Measurements from ENCODE around the gene EFHC1. TPM values are rescaled to one million over a fixed set of nuclear protein-coding genes. Genes with fewer than 3 reads are reported as not detected.
A peak's percentile ranks its signal among the peaks of the same experiment; 100 is the strongest.

The EFHC1 gene
- total RNA-seq, 1 donor from 2014 or later, result 59.8 TPM

DNA sequence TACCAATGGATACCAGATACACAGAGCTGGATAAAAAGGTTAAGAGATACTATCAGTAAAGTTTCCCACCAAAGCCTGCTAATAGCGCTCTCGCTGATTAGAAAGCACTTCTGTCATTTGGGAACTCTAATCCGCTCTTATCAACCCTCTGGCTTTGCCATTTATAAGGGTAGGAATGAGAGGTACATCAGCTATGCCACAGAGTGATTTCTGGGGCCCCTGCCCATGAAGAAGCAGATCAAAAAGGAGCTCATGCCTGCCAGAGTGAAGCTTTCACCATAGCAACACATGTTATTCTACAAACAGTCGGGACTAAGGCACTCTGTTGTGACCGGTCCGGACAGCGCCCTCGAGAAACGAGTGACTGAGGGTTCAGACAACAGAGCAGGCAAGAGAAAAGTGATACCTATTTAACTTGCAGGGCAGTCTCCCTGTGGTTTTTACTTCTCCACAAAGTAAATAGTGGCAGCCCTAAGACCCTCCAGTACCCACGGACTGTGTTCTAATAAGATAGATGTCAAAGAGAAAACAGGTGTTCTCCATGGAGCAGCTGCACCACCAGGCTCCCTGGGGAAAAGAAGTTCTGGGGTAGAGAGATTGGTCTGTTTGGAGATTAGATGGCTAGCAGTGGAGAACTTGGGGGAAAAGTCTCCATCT lies 151.1 kb downstream of the EFHC1 start:
- peak overlapping the region; percentile 76 for H3K4me3 Mint-ChIP-seq
- DNase-seq (ENCODE audit: low spot score), result no peak
- H3K27ac Mint-ChIP-seq, result peak overlapping the region; percentile 97
- H3F3A ChIP-seq (ENCODE audit: low read depth), result peaks cover 12% of the 10 kb centered on the region
- peaks cover 12% of the 10 kb centered on the region for H4K20me1 ChIP-seq (ENCODE audit: low read depth)
- no peaks in the 10 kb centered on the region for H3K36me3 ChIP-seq
- H3K4me1 Mint-ChIP-seq, result peaks cover 79% of the 10 kb centered on the region
- no peak overlapping the region for H3K4me3 ChIP-seq
- no peak overlapping the region for H3K9ac ChIP-seq
- peaks cover 47% of the 10 kb centered on the region for H3K4me1 ChIP-seq
- H3K27ac ChIP-seq, result no peak overlapping the region
- H3K9me3 ChIP-seq (ENCODE audit: low read depth), result no peaks in the 10 kb centered on the region
- peaks cover 91% of the 10 kb centered on the region for H3K79me2 ChIP-seq (ENCODE audit: low read depth)
- H3K27me3 ChIP-seq, result no peaks in the 10 kb centered on the region
- H3K36me3 Mint-ChIP-seq, result peaks cover 8% of the 10 kb centered on the region
- no peak overlapping the region for H3K4me2 ChIP-seq
- peaks cover 8% of the 10 kb centered on the region for H3K27me3 Mint-ChIP-seq (ENCODE audit: insufficient read depth, low read depth)
- no peaks in the 10 kb centered on the region for H3K9me3 Mint-ChIP-seq
- TF ChIP-seq, protein P1, sequence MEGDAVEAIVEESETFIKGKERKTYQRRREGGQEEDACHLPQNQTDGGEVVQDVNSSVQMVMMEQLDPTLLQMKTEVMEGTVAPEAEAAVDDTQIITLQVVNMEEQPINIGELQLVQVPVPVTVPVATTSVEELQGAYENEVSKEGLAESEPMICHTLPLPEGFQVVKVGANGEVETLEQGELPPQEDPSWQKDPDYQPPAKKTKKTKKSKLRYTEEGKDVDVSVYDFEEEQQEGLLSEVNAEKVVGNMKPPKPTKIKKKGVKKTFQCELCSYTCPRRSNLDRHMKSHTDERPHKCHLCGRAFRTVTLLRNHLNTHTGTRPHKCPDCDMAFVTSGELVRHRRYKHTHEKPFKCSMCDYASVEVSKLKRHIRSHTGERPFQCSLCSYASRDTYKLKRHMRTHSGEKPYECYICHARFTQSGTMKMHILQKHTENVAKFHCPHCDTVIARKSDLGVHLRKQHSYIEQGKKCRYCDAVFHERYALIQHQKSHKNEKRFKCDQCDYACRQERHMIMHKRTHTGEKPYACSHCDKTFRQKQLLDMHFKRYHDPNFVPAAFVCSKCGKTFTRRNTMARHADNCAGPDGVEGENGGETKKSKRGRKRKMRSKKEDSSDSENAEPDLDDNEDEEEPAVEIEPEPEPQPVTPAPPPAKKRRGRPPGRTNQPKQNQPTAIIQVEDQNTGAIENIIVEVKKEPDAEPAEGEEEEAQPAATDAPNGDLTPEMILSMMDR (IDR thresholded peaks at IDR 0.05), result no peak
- TF ChIP-seq EZH2phosphoT487 (IDR thresholded peaks at IDR 0.05) (no peak), EZH2 (IDR thresholded peaks at IDR 0.05) (no peak)
- no peak overlapping the region for H2AFZ ChIP-seq (replicated peaks)

DNA sequence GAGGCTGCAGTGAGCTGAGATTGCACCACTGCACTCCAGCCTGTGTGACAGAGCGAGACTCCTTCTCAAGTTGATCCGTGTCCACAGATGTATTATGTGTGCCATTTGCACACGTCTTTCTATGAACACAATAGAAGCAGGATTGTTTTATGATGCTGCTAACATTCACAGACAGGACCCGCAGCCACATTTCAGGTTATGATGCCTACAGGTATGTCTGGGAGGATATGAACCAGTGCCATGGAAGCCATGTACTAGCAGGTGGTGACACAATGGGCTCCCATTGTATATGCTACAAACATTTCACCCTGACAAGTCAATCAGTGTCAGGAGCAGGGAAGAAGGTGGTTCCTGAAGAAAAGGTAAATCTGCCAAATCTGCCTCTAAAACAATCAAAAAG lies 152.4 kb downstream of the EFHC1 start:
- Histone ChIP-seq H3K4me3 (no peak overlapping the region), H3K27ac (no peak overlapping the region)
- no peak overlapping the region for H3K4me3 Mint-ChIP-seq

DNA sequence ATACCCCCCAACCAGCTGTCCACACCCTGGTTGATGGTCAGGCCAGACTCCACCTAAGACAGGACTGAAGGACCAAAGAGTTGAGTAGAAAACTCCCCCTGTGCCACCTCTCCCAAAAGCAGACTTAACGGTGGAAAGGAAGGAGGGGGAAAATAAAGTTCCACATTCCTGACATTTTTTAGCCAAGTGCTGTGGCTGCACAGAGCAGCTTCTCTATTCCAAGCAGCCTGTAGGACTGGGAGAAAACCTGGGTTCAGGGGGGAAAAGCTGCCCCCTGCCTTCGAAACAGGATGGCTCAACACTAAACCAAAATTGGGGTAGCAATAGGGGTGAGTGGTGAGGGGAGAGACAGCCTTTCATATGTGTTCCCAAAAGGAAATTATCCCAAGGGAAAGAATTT lies 153.2 kb downstream of the EFHC1 start:
- H3K36me3 ChIP-seq, result no peaks in the 10 kb centered on the region
- H3K9me3 ChIP-seq (ENCODE audit: low read depth), result no peaks in the 10 kb centered on the region
- peaks cover 22% of the 10 kb centered on the region for H3F3A ChIP-seq (ENCODE audit: low read depth)
- H3K4me2 ChIP-seq, result peak overlapping the region; percentile 71
- peak overlapping the region; percentile 33 for H3K27ac ChIP-seq
- H3K4me1 ChIP-seq, result peaks cover 47% of the 10 kb centered on the region
- no peak overlapping the region for H2AFZ ChIP-seq (replicated peaks)
- H3K27me3 ChIP-seq, result no peaks in the 10 kb centered on the region
- peaks cover 83% of the 10 kb centered on the region for H3K4me1 Mint-ChIP-seq
- peaks cover 78% of the 10 kb centered on the region for H3K79me2 ChIP-seq (ENCODE audit: low read depth)
- H3K27me3 Mint-ChIP-seq (ENCODE audit: insufficient read depth, low read depth), result peaks cover 11% of the 10 kb centered on the region
- H3K9ac ChIP-seq, result no peak overlapping the region
- peak overlapping the region; percentile 84 for H3K4me3 Mint-ChIP-seq
- H3K27ac Mint-ChIP-seq, result peak overlapping the region; percentile 84
- H4K20me1 ChIP-seq (ENCODE audit: low read depth), result peaks cover 8% of the 10 kb centered on the region
- DNase-seq (ENCODE audit: low spot score), result peak; percentile 67
- TF ChIP-seq EZH2phosphoT487 (IDR thresholded peaks at IDR 0.05), result no peak
- TF ChIP-seq EZH2 (IDR thresholded peaks at IDR 0.05), result no peak
- TF ChIP-seq, protein P1 (IDR thresholded peaks at IDR 0.05), result peak; percentile 34
- no peaks in the 10 kb centered on the region for H3K9me3 Mint-ChIP-seq
- peaks cover 6% of the 10 kb centered on the region for H3K36me3 Mint-ChIP-seq
- peak overlapping the region; percentile 25 for H3K4me3 ChIP-seq

More for the DNA sequence above, 152.4 kb downstream of the EFHC1 start:
- Histone ChIP-seq H3K4me1 (peaks cover 47% of the 10 kb centered on the region), H3K9ac (no peak overlapping the region), H3K4me2 (peak overlapping the region; percentile 71), H4K20me1 (ENCODE audit: low read depth) (peaks cover 8% of the 10 kb centered on the region), H3K36me3 (no peaks in the 10 kb centered on the region), H2AFZ (replicated peaks) (no peak overlapping the region), H3K27me3 (no peaks in the 10 kb centered on the region), H3K9me3 (ENCODE audit: low read depth) (no peaks in the 10 kb centered on the region), H3K79me2 (ENCODE audit: low read depth) (peaks cover 86% of the 10 kb centered on the region), H3F3A (ENCODE audit: low read depth) (peaks cover 17% of the 10 kb centered on the region)
- TF ChIP-seq EZH2 (IDR thresholded peaks at IDR 0.05), result no peak
- TF ChIP-seq, protein P1 (IDR thresholded peaks at IDR 0.05), result no peak
- TF ChIP-seq EZH2phosphoT487 (IDR thresholded peaks at IDR 0.05), result no peak
- peaks cover 10% of the 10 kb centered on the region for H3K27me3 Mint-ChIP-seq (ENCODE audit: insufficient read depth, low read depth)
- H3K36me3 Mint-ChIP-seq, result peaks cover 6% of the 10 kb centered on the region
- no peak for DNase-seq (ENCODE audit: low spot score)
- no peaks in the 10 kb centered on the region for H3K9me3 Mint-ChIP-seq
- peak overlapping the region; percentile 84 for H3K27ac Mint-ChIP-seq
- peaks cover 82% of the 10 kb centered on the region for H3K4me1 Mint-ChIP-seq

Other genes with a start within 250 kb of the EFHC1 start
- not detected in 2 replicates for gene IL17A, start 234.0 kb upstream of the EFHC1 start, total RNA-seq (ENCODE audit: low replicate concordance)
- not detected in 2 replicates for gene IL17F, start 175.8 kb upstream of the EFHC1 start, total RNA-seq (ENCODE audit: low replicate concordance)
- gene MCM3, start 135.6 kb upstream of the EFHC1 start, total RNA-seq (ENCODE audit: low replicate concordance), result 224 and 246 TPM in 2 replicates
- 16.9 and 17.7 TPM in 2 replicates for gene PAQR8, start 58.2 kb upstream of the EFHC1 start, total RNA-seq (ENCODE audit: low replicate concordance)
- gene TRAM2, start 156.7 kb downstream of the EFHC1 start, total RNA-seq (ENCODE audit: low replicate concordance), result 12.3 and 15.5 TPM in 2 replicates

Measured in neural progenitor cell (in vitro differentiated cells).